Measurements from ENCODE around the gene SLC6A12. TPM values are rescaled to one million over a fixed set of nuclear protein-coding genes. Genes with fewer than 3 reads are reported as not detected.

Gene SLC6A12
- total RNA-seq, 1 experiment from 2014 or later = not detected

DNA sequence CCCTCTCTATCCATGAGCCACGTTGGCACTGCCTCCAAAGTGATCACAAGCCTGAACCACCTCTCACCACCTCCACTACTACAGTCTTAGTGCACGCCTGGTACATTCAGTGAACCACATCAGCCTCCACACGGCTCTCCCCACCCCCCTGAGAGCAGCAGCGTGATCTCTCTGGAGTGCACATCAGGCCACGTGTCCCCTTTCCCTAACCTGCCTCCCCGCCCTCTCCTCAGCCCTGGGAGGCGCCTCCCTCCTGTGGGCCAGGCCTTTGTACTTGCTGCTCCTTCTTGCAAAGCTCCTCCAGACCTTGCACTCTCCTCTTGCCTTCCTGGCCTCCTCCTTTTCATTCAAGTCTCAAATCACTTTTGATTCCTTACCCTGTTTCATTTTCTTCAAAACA is 49.8 kb downstream of the SLC6A12 start:
- no TSS peak for BruUV-seq (replicated peaks)
- no peaks in the 10 kb centered on the region for H3K79me2 ChIP-seq (ENCODE audit: low read depth)
- peaks cover 55% of the 10 kb centered on the region for H3K27me3 ChIP-seq (ENCODE audit: insufficient read depth, low read depth)
- H3K4me2 ChIP-seq = no peak overlapping the region
- DNase-seq = no peak
- no peak overlapping the region for H3K4me3 ChIP-seq
- no peak overlapping the region for H3K27ac ChIP-seq
- no peaks in the 10 kb centered on the region; the same call in 1 of the 2 replicates for H4K20me1 ChIP-seq (ENCODE audit: insufficient read depth)
- intact Hi-C loops (cut with micrococcal nuclease; ENCODE audit: unreplicated experiment) = no loop called here
- no peaks in the 10 kb centered on the region for H3K9me2 ChIP-seq (ENCODE audit: insufficient read depth)
- H3K4me1 ChIP-seq (replicated peaks; ENCODE audit: insufficient read depth) = no peaks in the 10 kb centered on the region
- no peak overlapping the region for H2AFZ ChIP-seq
- TF ChIP-seq CTCF (conservative IDR thresholded peaks at IDR 0.05) = no peak
- TF ChIP-seq EZH2 (IDR thresholded peaks at IDR 0.05; ENCODE audit: low read depth) = no peak
- POLR2A ChIA-PET (ENCODE audit: unreplicated experiment) = no interaction called here
- H3K36me3 ChIP-seq (ENCODE audit: low read depth) = no peaks in the 10 kb centered on the region
- no peaks in the 10 kb centered on the region for H3F3A ChIP-seq (ENCODE audit: insufficient read depth, low read depth)
- CTCF ChIA-PET = no interaction called here
- H3K9me3 ChIP-seq (ENCODE audit: insufficient read depth, low read depth) = no peaks in the 10 kb centered on the region

DNA sequence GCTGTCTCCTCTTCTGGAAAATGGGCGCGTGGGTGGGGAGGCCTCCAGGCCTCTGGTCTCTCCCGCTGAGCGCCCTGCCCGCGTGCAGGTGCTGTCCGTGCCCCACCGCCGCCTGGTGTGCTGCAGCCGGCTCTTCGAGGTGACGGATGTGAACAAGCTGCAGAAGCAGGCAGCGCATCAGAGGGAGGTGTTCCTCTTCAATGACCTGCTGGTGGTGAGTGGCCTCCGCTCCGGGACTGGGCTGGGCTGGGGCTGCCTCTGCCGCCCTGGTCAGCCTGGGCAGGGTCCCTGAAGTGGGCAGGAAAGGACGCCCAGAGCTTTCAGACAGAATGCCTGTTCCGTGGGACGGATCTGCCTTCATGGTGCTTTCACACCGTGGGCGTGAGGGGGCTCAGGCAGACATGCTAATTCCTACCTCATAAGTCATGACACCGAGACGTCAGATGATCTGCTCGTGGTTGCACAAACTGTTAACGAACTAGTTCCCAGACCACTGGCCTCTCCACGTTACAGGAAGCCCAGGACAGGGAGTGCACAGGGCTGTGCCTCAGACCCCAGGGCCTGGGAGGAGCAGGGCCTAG is 50.5 kb downstream of the SLC6A12 start:
- no peaks in the 10 kb centered on the region for H3K36me3 ChIP-seq (ENCODE audit: low read depth)
- DNase-seq = no peak
- no peaks in the 10 kb centered on the region for H3K4me1 ChIP-seq (replicated peaks; ENCODE audit: insufficient read depth)
- TF ChIP-seq CTCF (conservative IDR thresholded peaks at IDR 0.05) (no peak), EZH2 (IDR thresholded peaks at IDR 0.05; ENCODE audit: low read depth) (no peak)
- H3K79me2 ChIP-seq (ENCODE audit: low read depth) = no peaks in the 10 kb centered on the region
- peaks cover 55% of the 10 kb centered on the region for H3K27me3 ChIP-seq (ENCODE audit: insufficient read depth, low read depth)
- H3K4me2 ChIP-seq = no peak overlapping the region
- POLR2A ChIA-PET (ENCODE audit: unreplicated experiment) = no interaction called here
- H3K4me3 ChIP-seq = no peak overlapping the region
- H3K27ac ChIP-seq = no peak overlapping the region
- H3K9me3 ChIP-seq (ENCODE audit: insufficient read depth, low read depth) = no peaks in the 10 kb centered on the region
- intact Hi-C loops (cut with micrococcal nuclease; ENCODE audit: unreplicated experiment) = no loop called here
- CTCF ChIA-PET = no interaction called here
- H2AFZ ChIP-seq = no peak overlapping the region
- no TSS peak for BruUV-seq (replicated peaks)
- no peaks in the 10 kb centered on the region; the same call in 1 of the 2 replicates for H4K20me1 ChIP-seq (ENCODE audit: insufficient read depth)
- no peaks in the 10 kb centered on the region for H3K9me2 ChIP-seq (ENCODE audit: insufficient read depth)
- no peaks in the 10 kb centered on the region for H3F3A ChIP-seq (ENCODE audit: insufficient read depth, low read depth)

DNA sequence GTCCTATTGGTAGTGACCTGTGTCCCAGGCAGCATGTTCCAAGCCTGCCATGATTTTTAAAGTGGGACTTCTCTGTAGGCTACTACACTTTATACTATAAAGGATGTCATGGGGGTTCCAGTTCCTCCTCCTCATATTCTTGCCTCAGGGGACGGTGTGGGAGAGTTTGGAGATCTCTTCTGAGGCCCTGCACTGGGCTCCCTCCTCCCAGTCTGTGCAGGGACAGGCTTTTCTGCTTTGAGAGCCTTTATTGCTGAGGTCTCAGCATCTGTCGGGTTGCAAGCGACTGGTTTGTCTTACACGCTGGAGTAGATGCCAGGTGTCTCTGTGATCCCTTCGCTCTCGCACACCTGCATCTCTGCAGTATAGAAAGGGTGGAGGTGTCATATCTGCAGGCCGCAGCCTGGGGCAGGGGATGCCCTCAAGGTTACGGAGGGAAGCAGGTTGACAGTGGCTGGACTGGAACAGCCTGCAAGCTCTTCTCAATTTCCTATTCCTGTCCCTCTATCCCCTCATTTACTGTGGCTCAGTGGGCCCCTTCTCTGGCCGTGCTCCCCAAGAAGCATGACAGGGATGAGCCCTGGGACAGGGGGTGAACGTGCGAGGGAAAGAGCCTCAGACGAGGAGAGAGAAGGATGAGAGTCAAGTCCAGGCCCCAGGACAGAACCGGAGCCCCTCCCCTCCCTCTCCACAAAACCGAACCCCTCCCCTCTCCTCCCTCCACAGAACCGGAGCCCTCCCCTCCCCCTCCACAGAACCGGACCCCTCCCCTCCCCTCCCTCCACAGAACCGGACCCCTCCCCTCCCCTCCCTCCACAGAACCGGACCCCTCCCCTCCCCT is 51.3 kb downstream of the SLC6A12 start:
- peaks cover 54% of the 10 kb centered on the region for H3K27me3 ChIP-seq (ENCODE audit: insufficient read depth, low read depth)
- H3K27ac ChIP-seq = no peak overlapping the region
- H3F3A ChIP-seq (ENCODE audit: insufficient read depth, low read depth) = no peaks in the 10 kb centered on the region
- intact Hi-C loops (cut with micrococcal nuclease; ENCODE audit: unreplicated experiment) = no loop called here
- no peak for DNase-seq
- no peaks in the 10 kb centered on the region; the same call in 1 of the 2 replicates for H4K20me1 ChIP-seq (ENCODE audit: insufficient read depth)
- no peak for TF ChIP-seq EZH2 (IDR thresholded peaks at IDR 0.05; ENCODE audit: low read depth)
- TF ChIP-seq CTCF (conservative IDR thresholded peaks at IDR 0.05) = no peak
- H3K4me1 ChIP-seq (replicated peaks; ENCODE audit: insufficient read depth) = no peaks in the 10 kb centered on the region
- H3K9me3 ChIP-seq (ENCODE audit: insufficient read depth, low read depth) = no peaks in the 10 kb centered on the region
- no peaks in the 10 kb centered on the region for H3K9me2 ChIP-seq (ENCODE audit: insufficient read depth)
- POLR2A ChIA-PET (ENCODE audit: unreplicated experiment) = no interaction called here
- BruUV-seq (replicated peaks) = no TSS peak
- no peak overlapping the region for H3K4me3 ChIP-seq
- CTCF ChIA-PET = no interaction called here
- H3K36me3 ChIP-seq (ENCODE audit: low read depth) = no peaks in the 10 kb centered on the region
- H3K4me2 ChIP-seq = no peak overlapping the region
- H3K79me2 ChIP-seq (ENCODE audit: low read depth) = no peaks in the 10 kb centered on the region
- no peak overlapping the region for H2AFZ ChIP-seq
